Lung (tissue), 12 donors: ENCODE results near the gene CRK. TPM values are rescaled to one million over a fixed set of nuclear protein-coding genes. Genes with fewer than 3 reads are reported as not detected.

Experiments used
- ATAC-seq: fragments of 200-7000 bp; cut with Tn5 transposase; one replicate; pipeline ENCODE4 v1.9.1; 2020; ENCODE audit warnings: moderate number of reproducible peaks; ENCODE audit not compliant: insufficient read depth, low FRiP score
- DNase-seq, 3 donors: peaks; one replicate each; pipeline ENCODE4 v3.0.0-alpha.2; 2013 to 2017
- H3K27ac ChIP-seq, 2 donors: one replicate each; pipeline ENCODE4 v1.5.1; 2013; ENCODE audit warnings: mild to moderate bottlenecking in 2 of 2, moderate library complexity in 2 of 2, control low read depth in 1 of 2, inconsistent platforms in 1 of 2, low read depth in 1 of 2, low read length in 1 of 2
- H3K27me3 ChIP-seq, 3 donors: one replicate each; pipeline ENCODE4 v1.5.1; 2013; ENCODE audit warnings: low read length in 2 of 3; ENCODE audit not compliant: control insufficient read depth in 3 of 3, insufficient read depth in 3 of 3
- H3K36me3 ChIP-seq, 4 donors: one replicate each; pipeline ENCODE4 v1.5.1; 2013; ENCODE audit warnings: low read length in 4 of 4, mild to moderate bottlenecking in 1 of 4, moderate library complexity in 1 of 4; ENCODE audit not compliant: control insufficient read depth in 4 of 4, insufficient read depth in 4 of 4
- H3K4me1 ChIP-seq, 5 donors: one replicate each; pipeline ENCODE4 v1.5.1; 2013; ENCODE audit warnings: low read length in 5 of 5, mild to moderate bottlenecking in 2 of 5, moderate library complexity in 1 of 5; ENCODE audit not compliant: control insufficient read depth in 5 of 5, insufficient read depth in 5 of 5
- H3K4me3 ChIP-seq: one replicate; pipeline ENCODE4 v1.5.1; 2013; ENCODE audit warnings: mild to moderate bottlenecking, control low read depth, moderate library complexity
- H3K9ac ChIP-seq, 2 donors: one replicate each; pipeline ENCODE4 v1.5.1; 2013; ENCODE audit warnings: low read length in 2 of 2, control low read depth in 1 of 2; ENCODE audit not compliant: insufficient read depth in 1 of 2
- H3K9me3 ChIP-seq, 4 donors: one replicate each; pipeline ENCODE4 v1.5.1; 2013; ENCODE audit warnings: low read length in 3 of 4, mild to moderate bottlenecking in 1 of 4, moderate library complexity in 1 of 4; ENCODE audit not compliant: control insufficient read depth in 4 of 4, insufficient read depth in 3 of 4
- CTCF ChIP-seq: IDR thresholded peaks from 2 replicates; pipeline ENCODE4 v1.5.1; 2012; ENCODE audit warnings: mild to moderate bottlenecking; ENCODE audit errors: control extremely low read depth, extremely low read depth
- WGBS, 2 donors: extraction: QIAGEN DNeasy Blood & Tissue Kit; methylation state at CpG; one replicate each; pipeline ENCODE4 v1.1.7; 2013; 5-methylcytosine and 5-hydroxymethylcytosine counted together
- polyA plus RNA-seq, 2 donors: library from polyadenylated mRNA; stranded (reverse); fragments of 200-250 nt; gene quantifications; one replicate each; pipeline ENCODE4 v1.2.1, GENCODE V29; 2013
- total RNA-seq, 2 donors: library from RNA; depleted of rRNA in 1 of 2; stranded (reverse); fragments of >200 nt in 1 of 2; gene quantifications; one replicate each; pipeline ENCODE4 v1.2.1, GENCODE V29; 2014 to 2021
- donor health status: control.
- donor health status: control.
- donor health status: Bipolar disorder and iron deficiency.
- donor health status: healthy.
- donor health status: DM: yes; HTN: yes; CAD: no.

The CRK gene
- total and polyA plus RNA-seq, 4 donors = 29.3 to 67.5 (median 49.5) TPM

- H3K4me3 ChIP-seq = no peak overlapping the region
- H3K4me1 ChIP-seq = peaks cover 0 to 5% (median 0%) of the 10 kb centered on the region in 5 donors
- no peak for TF ChIP-seq CTCF
- WGBS, 2 donors = 98% methylated on average over 5 of the region's 5 CpGs
- no peaks in the 10 kb centered on the region for H3K27me3 ChIP-seq
- peaks cover 4 to 9% (median 6%) of the 10 kb centered on the region in 4 donors for H3K36me3 ChIP-seq
- H3K27ac ChIP-seq = no peak overlapping the region
- no peak for DNase-seq
- H3K9ac ChIP-seq = no peak overlapping the region
- no peak for ATAC-seq
- H3K9me3 ChIP-seq = no peaks in the 10 kb centered on the region
Observed at GRCh38 chr17:1416414-1416813, 39.6 kb downstream of the CRK start.

- Histone ChIP-seq H3K9ac (no peak overlapping the region), H3K9me3 (no peaks in the 10 kb centered on the region), H3K4me1 (peaks cover 0 to 5% (median 0%) of the 10 kb centered on the region in 5 donors), H3K4me3 (no peak overlapping the region), H3K27ac (no peak overlapping the region), H3K27me3 (no peaks in the 10 kb centered on the region), H3K36me3 (peaks cover 0 to 3% (median 0%) of the 10 kb centered on the region in 4 donors)
- TF ChIP-seq CTCF = no peak
- DNase-seq (no peak), ATAC-seq (no peak)
- WGBS, 2 donors = 86 to 92% methylated on average over 10 of the region's 10 CpGs
Observed at GRCh38 chr17:1414634-1415033, 41.4 kb downstream of the CRK start.

GRCh38 chr17:1414001-1414574 is 41.9 kb downstream of the CRK start:
- 85 to 87% methylated on average over 9 of the region's 9 CpGs for WGBS, 2 donors
- DNase-seq = no peak
- no peaks in the 10 kb centered on the region for H3K27me3 ChIP-seq
- no peak for ATAC-seq
- TF ChIP-seq CTCF = no peak
- H3K4me1 ChIP-seq = peaks cover 0 to 5% (median 0%) of the 10 kb centered on the region in 5 donors
- H3K36me3 ChIP-seq = peaks cover 0 to 3% (median 0%) of the 10 kb centered on the region in 4 donors
- no peaks in the 10 kb centered on the region for H3K9me3 ChIP-seq
- H3K9ac ChIP-seq = no peak overlapping the region
- no peak overlapping the region for H3K4me3 ChIP-seq
- no peak overlapping the region for H3K27ac ChIP-seq
